ENCODE data around the gene PAK1.

PAK1 gene

GRCh38 chr11:77361184-77361583 is 112.7 kb downstream of the PAK1 start:
- no peak for DNase-seq

- DNase-seq = no peak
Observed at GRCh38 chr11:77359481-77359880, 114.4 kb downstream of the PAK1 start.

GRCh38 chr11:77353131-77353530 is 120.8 kb downstream of the PAK1 start:
- DNase-seq = no peak

GRCh38 chr11:77351281-77351886 is 122.5 kb downstream of the PAK1 start:
- no peak for DNase-seq

GRCh38 chr11:77347948-77348347 is 125.9 kb downstream of the PAK1 start:
- no peak for DNase-seq

GRCh38 chr11:77346906-77347603 is 126.8 kb downstream of the PAK1 start:
- no peak for DNase-seq

- DNase-seq = no peak
Observed at GRCh38 chr11:77345621-77346020, 128.3 kb downstream of the PAK1 start.

- no peak for DNase-seq
Observed at GRCh38 chr11:77340501-77340900, 133.4 kb downstream of the PAK1 start.

- DNase-seq = no peak
Observed at GRCh38 chr11:77332259-77332658, 141.6 kb downstream of the PAK1 start.

- DNase-seq = no peak
Observed at GRCh38 chr11:77325159-77325558, 148.7 kb downstream of the PAK1 start.

GRCh38 chr11:77324508-77324907 is 149.4 kb downstream of the PAK1 start:
- DNase-seq = no peak

GRCh38 chr11:77322926-77323590 is 150.8 kb downstream of the PAK1 start:
- no peak for DNase-seq

- no peak for DNase-seq
Observed at GRCh38 chr11:77322506-77322905, 151.4 kb downstream of the PAK1 start.

- no peak for DNase-seq
Observed at GRCh38 chr11:77320351-77320750, 153.5 kb downstream of the PAK1 start.

GRCh38 chr11:77318600-77318999 is 155.3 kb downstream of the PAK1 start:
- DNase-seq = no peak

- DNase-seq = no peak
Observed at GRCh38 chr11:77316733-77317342, 157.1 kb downstream of the PAK1 start.

- no peak for DNase-seq
Observed at GRCh38 chr11:77312107-77312506, 161.8 kb downstream of the PAK1 start.

GRCh38 chr11:77311701-77312100 is 162.2 kb downstream of the PAK1 start:
- DNase-seq = no peak

GRCh38 chr11:77310721-77311120 is 163.2 kb downstream of the PAK1 start:
- DNase-seq = no peak

- DNase-seq = no peak
Observed at GRCh38 chr11:77309401-77310085, 164.4 kb downstream of the PAK1 start.

GRCh38 chr11:77308838-77309237 is 165.1 kb downstream of the PAK1 start:
- DNase-seq = no peak

- DNase-seq = no peak
Observed at GRCh38 chr11:77303328-77303727, 170.6 kb downstream of the PAK1 start.

- DNase-seq = no peak
Observed at GRCh38 chr11:77302752-77303151, 171.1 kb downstream of the PAK1 start.

Measured in activated effector memory CD4-positive, alpha-beta T cell treated with anti-CD3 and anti-CD28 coated beads, Interleukin-2, amount 50 U/mL, for 16 hours (primary cell).